ENCODE data around the gene NRP2. TPM values are rescaled to one million over a fixed set of nuclear protein-coding genes. Genes with fewer than 3 reads are reported as not detected.

The NRP2 gene
- total and polyA plus RNA-seq, 2 experiments from 2014 or later: 61.0 to 79.2 TPM

DNA sequence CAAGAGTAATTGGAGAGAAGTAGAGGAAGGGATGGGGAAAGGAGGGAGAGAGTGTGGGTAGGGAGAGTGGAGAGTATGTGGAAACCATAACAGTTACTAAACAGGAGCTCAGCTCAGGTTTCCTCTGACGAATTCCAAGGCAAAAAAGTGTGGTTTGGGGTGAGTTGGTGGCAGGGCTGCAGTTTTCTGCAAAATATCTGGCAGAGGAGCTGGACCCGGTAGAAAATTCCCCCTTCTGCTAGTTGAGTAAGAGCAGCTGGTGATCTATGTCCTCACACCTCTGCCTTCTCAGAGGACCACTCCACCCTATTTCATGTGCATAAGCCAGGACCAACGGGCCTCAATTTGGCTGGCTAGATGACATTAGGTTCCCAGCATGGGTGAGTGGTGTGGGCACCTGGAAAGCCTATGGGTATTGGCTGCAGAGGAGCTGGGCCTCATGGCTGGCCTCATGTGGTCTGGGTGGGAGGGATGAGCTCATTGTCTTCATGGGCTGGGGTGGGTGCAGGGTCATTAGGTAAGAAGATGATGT, 13.2 kb downstream of the NRP2 start:
- no peak overlapping the region for H3K27ac ChIP-seq
- no peaks in the 10 kb centered on the region for H3K36me3 ChIP-seq (replicated peaks; ENCODE audit: insufficient read depth, low read depth)
- H3K4me3 ChIP-seq: no peak overlapping the region
- peaks cover 43% of the 10 kb centered on the region for H3K79me2 ChIP-seq
- no peaks in the 10 kb centered on the region for H3K9me2 ChIP-seq (replicated peaks; ENCODE audit: insufficient read depth)
- no peak overlapping the region for H2AFZ ChIP-seq
- TF ChIP-seq EZH2phosphoT487 (IDR thresholded peaks at IDR 0.05; ENCODE audit: low read depth, severe bottlenecking, unreplicated experiment): no peak
- no peak for TF ChIP-seq CTCF (IDR thresholded peaks at IDR 0.05; ENCODE audit: poor library complexity)
- TF ChIP-seq EZH2 (IDR thresholded peaks at IDR 0.05; ENCODE audit: borderline replicate concordance): no peak
- no peaks in the 10 kb centered on the region for H4K20me1 ChIP-seq (ENCODE audit: insufficient read depth, poor library complexity, severe bottlenecking)
- no peaks in the 10 kb centered on the region for H3K9me3 ChIP-seq (ENCODE audit: low read depth)
- peaks cover 25% of the 10 kb centered on the region for H3K4me1 ChIP-seq (ENCODE audit: insufficient read depth)
- no peak overlapping the region for H3K4me2 ChIP-seq
- WGBS (ENCODE audit: low lambda C conversion rate, missing lambda C conversion rate): 54% methylated on average over 3 of the region's 3 CpGs
- DNase-seq (ENCODE audit: low spot score): no peak
- H3K27me3 ChIP-seq: no peaks in the 10 kb centered on the region

DNA sequence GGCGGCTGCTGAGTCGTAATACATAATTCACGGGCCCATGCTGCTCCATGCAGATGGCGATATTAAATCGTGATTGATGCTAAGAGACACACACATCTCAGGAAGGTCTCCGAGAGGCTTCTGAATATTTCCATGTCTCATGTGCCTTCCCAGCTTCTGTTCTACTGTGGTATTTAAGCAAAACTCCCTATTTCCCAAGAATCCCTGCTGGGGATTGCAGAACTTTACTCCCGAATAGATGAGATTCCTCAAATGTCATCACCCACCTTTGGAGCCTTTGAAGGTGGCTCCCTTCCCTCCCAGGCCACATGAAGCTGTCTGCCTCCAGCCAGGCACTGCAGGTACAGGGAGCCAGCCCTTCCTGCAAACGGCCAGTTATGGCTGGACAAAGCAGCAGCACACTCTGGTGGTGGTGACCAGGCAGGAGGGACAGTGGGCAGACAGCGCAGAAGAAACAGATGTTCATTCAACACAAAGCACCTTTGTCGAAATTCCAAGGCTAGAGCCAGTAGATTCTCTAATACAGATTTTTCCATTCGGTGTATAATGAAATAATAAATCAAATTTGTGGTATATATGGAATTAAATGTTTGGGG, 14.1 kb downstream of the NRP2 start:
- TF ChIP-seq CTCF (IDR thresholded peaks at IDR 0.05; ENCODE audit: poor library complexity) (peak; percentile 42), EZH2 (IDR thresholded peaks at IDR 0.05; ENCODE audit: borderline replicate concordance) (no peak)
- Histone ChIP-seq H3K4me2 (peak overlapping the region; percentile 17), H3K9me3 (ENCODE audit: low read depth) (no peaks in the 10 kb centered on the region), H3K9me2 (replicated peaks; ENCODE audit: insufficient read depth) (no peaks in the 10 kb centered on the region), H3K36me3 (replicated peaks; ENCODE audit: insufficient read depth, low read depth) (no peaks in the 10 kb centered on the region), H3K79me2 (peaks cover 34% of the 10 kb centered on the region), H3K27me3 (no peaks in the 10 kb centered on the region), H3K27ac (peak overlapping the region; percentile 35), H3K4me1 (ENCODE audit: insufficient read depth) (peaks cover 28% of the 10 kb centered on the region), H4K20me1 (ENCODE audit: insufficient read depth, poor library complexity, severe bottlenecking) (no peaks in the 10 kb centered on the region), H3K4me3 (no peak overlapping the region), H2AFZ (no peak overlapping the region)
- WGBS (ENCODE audit: low lambda C conversion rate, missing lambda C conversion rate): 69% methylated on average over 11 of the region's 11 CpGs
- DNase-seq (ENCODE audit: low spot score): peak; percentile 56

DNA sequence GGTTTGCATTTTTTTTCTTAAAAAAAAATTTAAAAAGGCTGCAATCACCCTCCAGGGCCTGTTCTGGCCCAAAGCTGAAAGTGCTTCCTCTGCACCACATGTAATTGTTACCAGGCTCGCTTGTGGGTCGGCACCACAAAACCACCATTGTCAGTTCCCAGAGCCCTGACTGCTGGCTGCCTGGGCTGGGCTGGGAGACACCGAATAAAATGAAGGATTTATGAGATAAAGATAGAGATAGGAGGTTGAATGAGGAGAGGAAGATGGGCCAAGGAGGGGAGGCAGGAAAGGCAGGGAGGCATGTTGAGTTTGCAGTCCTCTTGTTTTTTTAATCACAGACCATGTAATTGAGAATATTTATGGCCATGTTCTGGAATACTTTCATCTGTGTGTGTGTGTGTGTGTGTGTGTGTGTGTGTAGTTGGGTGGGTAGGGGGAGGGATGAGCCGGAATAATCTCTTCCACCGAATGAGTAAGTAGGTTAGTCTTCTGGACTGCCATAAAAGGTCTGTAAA, 14.7 kb downstream of the NRP2 start:
- no peaks in the 10 kb centered on the region for H3K36me3 ChIP-seq (replicated peaks; ENCODE audit: insufficient read depth, low read depth)
- no peaks in the 10 kb centered on the region for H3K27me3 ChIP-seq
- TF ChIP-seq CTCF (IDR thresholded peaks at IDR 0.05; ENCODE audit: poor library complexity) (no peak), EZH2phosphoT487 (IDR thresholded peaks at IDR 0.05; ENCODE audit: low read depth, severe bottlenecking, unreplicated experiment) (no peak), EZH2 (IDR thresholded peaks at IDR 0.05; ENCODE audit: borderline replicate concordance) (no peak)
- H3K27ac ChIP-seq: peak overlapping the region; percentile 35
- no peaks in the 10 kb centered on the region for H3K9me3 ChIP-seq (ENCODE audit: low read depth)
- WGBS (ENCODE audit: low lambda C conversion rate, missing lambda C conversion rate): 37% methylated on average over 5 of the region's 5 CpGs
- H3K4me2 ChIP-seq: peak overlapping the region; percentile 17
- no peak overlapping the region for H2AFZ ChIP-seq
- H3K9me2 ChIP-seq (replicated peaks; ENCODE audit: insufficient read depth): no peaks in the 10 kb centered on the region
- H3K79me2 ChIP-seq: peaks cover 35% of the 10 kb centered on the region
- no peak overlapping the region for H3K4me3 ChIP-seq
- no peaks in the 10 kb centered on the region for H4K20me1 ChIP-seq (ENCODE audit: insufficient read depth, poor library complexity, severe bottlenecking)
- DNase-seq (ENCODE audit: low spot score): peak; percentile 63
- peaks cover 26% of the 10 kb centered on the region for H3K4me1 ChIP-seq (ENCODE audit: insufficient read depth)
